HL-60/S4 (cell line): ENCODE results near the gene STH.

Source experiments
- in situ Hi-C: fragments of 300-500 bp; cut with MboI; formaldehyde crosslinking; loops from 2 replicates; pipeline ENCODE4 v1.14.3; 2022; ENCODE audit warnings: low sequenced_read_pairs

STH gene

GRCh38 chr17:46025060-46025459 is 26.0 kb downstream of the STH start:
- in situ Hi-C loops = no loop called here

GRCh38 chr17:46025510-46026165 is 26.6 kb downstream of the STH start:
- in situ Hi-C loops = no loop called here

GRCh38 chr17:46026166-46027047 is 27.4 kb downstream of the STH start:
- in situ Hi-C loops = no loop called here

- in situ Hi-C loops = no loop called here
Measured at GRCh38 chr17:46027048-46027975, 28.3 kb downstream of the STH start.

GRCh38 chr17:46027976-46028325 is 28.9 kb downstream of the STH start:
- in situ Hi-C loops = no loop called here

GRCh38 chr17:46028374-46028773 is 29.3 kb downstream of the STH start:
- in situ Hi-C loops = no loop called here

GRCh38 chr17:46028981-46029565 is 30.0 kb downstream of the STH start:
- in situ Hi-C loops = no loop called here

- in situ Hi-C loops = no loop called here
Measured at GRCh38 chr17:46029627-46030026, 30.6 kb downstream of the STH start.

GRCh38 chr17:46030752-46031151 is 31.7 kb downstream of the STH start:
- in situ Hi-C loops = no loop called here

- in situ Hi-C loops = no loop called here
Measured at GRCh38 chr17:46031440-46031839, 32.4 kb downstream of the STH start.

GRCh38 chr17:46031920-46032319 is 32.9 kb downstream of the STH start:
- in situ Hi-C loops = no loop called here

- in situ Hi-C loops = no loop called here
Measured at GRCh38 chr17:46032909-46033308, 33.9 kb downstream of the STH start.

- in situ Hi-C loops = no loop called here
Measured at GRCh38 chr17:46033392-46033791, 34.3 kb downstream of the STH start.

- in situ Hi-C loops = no loop called here
Measured at GRCh38 chr17:46035112-46035818, 36.2 kb downstream of the STH start.

GRCh38 chr17:46036491-46036890 is 37.4 kb downstream of the STH start:
- in situ Hi-C loops = no loop called here

- in situ Hi-C loops = no loop called here
Measured at GRCh38 chr17:46037722-46038255, 38.7 kb downstream of the STH start.

- in situ Hi-C loops = no loop called here
Measured at GRCh38 chr17:46038414-46038813, 39.4 kb downstream of the STH start.

GRCh38 chr17:46038937-46039336 is 39.9 kb downstream of the STH start:
- in situ Hi-C loops = no loop called here

- in situ Hi-C loops = loop anchor here (10.0 kb wide), 1 partner anchor 65 kb away; no protein-coding TSS in a partner anchor
Measured at GRCh38 chr17:46039592-46040186, 40.6 kb downstream of the STH start.
